Measurements from ENCODE around the gene NANOS1.

DNA sequence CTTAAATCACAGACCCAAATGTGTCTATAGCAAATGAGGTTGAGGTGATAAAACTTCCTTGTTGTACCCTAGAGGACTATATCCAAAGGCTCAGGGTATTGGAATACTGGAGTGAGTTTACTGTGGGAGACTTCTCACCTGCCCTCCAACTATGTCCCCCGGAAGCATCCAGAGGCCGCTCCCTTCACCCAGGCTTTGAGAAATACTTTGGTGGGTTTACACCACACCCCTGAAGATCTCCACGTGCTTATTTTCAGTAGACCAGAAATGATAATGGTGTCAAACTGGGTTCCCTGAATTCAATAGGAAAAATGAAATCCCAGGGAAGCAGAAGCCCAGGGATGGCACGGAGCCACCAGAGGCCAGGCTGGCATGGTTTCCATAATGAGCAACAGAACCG lies 31.3 kb upstream of the NANOS1 start:
- TF ChIP-seq, protein P1, sequence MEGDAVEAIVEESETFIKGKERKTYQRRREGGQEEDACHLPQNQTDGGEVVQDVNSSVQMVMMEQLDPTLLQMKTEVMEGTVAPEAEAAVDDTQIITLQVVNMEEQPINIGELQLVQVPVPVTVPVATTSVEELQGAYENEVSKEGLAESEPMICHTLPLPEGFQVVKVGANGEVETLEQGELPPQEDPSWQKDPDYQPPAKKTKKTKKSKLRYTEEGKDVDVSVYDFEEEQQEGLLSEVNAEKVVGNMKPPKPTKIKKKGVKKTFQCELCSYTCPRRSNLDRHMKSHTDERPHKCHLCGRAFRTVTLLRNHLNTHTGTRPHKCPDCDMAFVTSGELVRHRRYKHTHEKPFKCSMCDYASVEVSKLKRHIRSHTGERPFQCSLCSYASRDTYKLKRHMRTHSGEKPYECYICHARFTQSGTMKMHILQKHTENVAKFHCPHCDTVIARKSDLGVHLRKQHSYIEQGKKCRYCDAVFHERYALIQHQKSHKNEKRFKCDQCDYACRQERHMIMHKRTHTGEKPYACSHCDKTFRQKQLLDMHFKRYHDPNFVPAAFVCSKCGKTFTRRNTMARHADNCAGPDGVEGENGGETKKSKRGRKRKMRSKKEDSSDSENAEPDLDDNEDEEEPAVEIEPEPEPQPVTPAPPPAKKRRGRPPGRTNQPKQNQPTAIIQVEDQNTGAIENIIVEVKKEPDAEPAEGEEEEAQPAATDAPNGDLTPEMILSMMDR (IDR thresholded peaks at IDR 0.05; ENCODE audit: poor library complexity): no peak
- TF ChIP-seq EZH2phosphoT487 (IDR thresholded peaks at IDR 0.05; ENCODE audit: low read depth, severe bottlenecking, unreplicated experiment) (no peak), EZH2 (IDR thresholded peaks at IDR 0.05; ENCODE audit: borderline replicate concordance) (no peak)
